SU-DHL-6 (cell line): ENCODE data around the gene APOD.

Source experiments
- H2AFZ ChIP-seq: fragments of 200-600 bp; sonication (generic); 2 replicates; pipeline ENCODE4 v1.6.1; 2014; ENCODE audit warnings: low read depth, mild to moderate bottlenecking, moderate library complexity, mixed read lengths, antibody characterized with exemption, low read length; ENCODE audit not compliant: severe bottlenecking
- H3F3A ChIP-seq: fragments of 200-600 bp; shearing (Covaris generic); 2 replicates; pipeline ENCODE4 v1.6.0; 2016; ENCODE audit warnings: antibody characterized with exemption, mild to moderate bottlenecking; ENCODE audit not compliant: insufficient read depth
- H3K27ac ChIP-seq: fragments of 200-600 bp; sonication (generic); 2 replicates; pipeline ENCODE4 v1.5.1; 2016; ENCODE audit warnings: low read depth, mild to moderate bottlenecking, low read length, moderate library complexity, mixed read lengths
- H3K27me3 ChIP-seq: fragments of 200-600 bp; sonication (generic), shearing (Covaris generic); 2 replicates; pipeline ENCODE4 v1.6.0; 2014; ENCODE audit warnings: mild to moderate bottlenecking, low read length
- H3K36me3 ChIP-seq: fragments of 200-600 bp; sonication (generic); 2 replicates; pipeline ENCODE4 v1.6.1; 2014; ENCODE audit warnings: mild to moderate bottlenecking, low read length, mixed read lengths
- H3K4me2 ChIP-seq: fragments of 300-600, 200-600 bp; shearing (Covaris generic), sonication (generic); 2 replicates; pipeline ENCODE4 v1.6.0; 2014; ENCODE audit warnings: low read length, low read depth, mild to moderate bottlenecking; ENCODE audit not compliant: poor library complexity, severe bottlenecking
- H3K4me3 ChIP-seq: fragments of 200-600 bp; sonication (generic); 2 replicates; pipeline ENCODE4 v1.5.1; 2014; ENCODE audit warnings: antibody characterized with exemption, low read length, mild to moderate bottlenecking, mixed read lengths; ENCODE audit not compliant: insufficient read depth, poor library complexity, severe bottlenecking
- H3K79me2 ChIP-seq: fragments of 200-600 bp; sonication (generic); 2 replicates; pipeline ENCODE4 v1.6.1; 2014; ENCODE audit warnings: mild to moderate bottlenecking, low read length, moderate library complexity; ENCODE audit not compliant: insufficient read depth
- H3K9ac ChIP-seq: fragments of 200-600 bp; sonication (generic); 2 replicates; pipeline ENCODE4 v1.7.0; 2014; ENCODE audit warnings: mild to moderate bottlenecking, low read length
- H3K9me2 ChIP-seq: fragments of 200-600 bp; sonication (generic); replicated peaks from 2 replicates; pipeline ENCODE4 v1.6.1; 2014; ENCODE audit warnings: low read length; ENCODE audit not compliant: insufficient read depth
- H3K9me3 ChIP-seq: fragments of 200-600 bp; sonication (generic); 2 replicates; pipeline ENCODE4 v1.6.1; 2014; ENCODE audit warnings: low read length, mixed read lengths; ENCODE audit not compliant: insufficient read depth
- H4K20me1 ChIP-seq: fragments of 200-600 bp; sonication (generic); 2 replicates; pipeline ENCODE4 v1.6.1; 2014; ENCODE audit warnings: low read depth, mild to moderate bottlenecking, antibody characterized with exemption, low read length, moderate library complexity, mixed read lengths
- CTCF ChIP-seq: fragments of 200-600 bp; sonication (generic); IDR thresholded peaks from one replicate; pipeline ENCODE4 v1.5.1; 2017; ENCODE audit warnings: antibody characterized with exemption, mild to moderate bottlenecking, low read length, moderate library complexity; ENCODE audit not compliant: insufficient read depth, poor library complexity, severe bottlenecking
- EZH2phosphoT487 ChIP-seq: fragments of 200-600 bp; sonication (generic), shearing (Covaris generic); conservative IDR thresholded peaks from 2 replicates; pipeline ENCODE4 v1.6.1; 2018; ENCODE audit warnings: mild to moderate bottlenecking, antibody characterized with exemption, low read length, moderate library complexity, mixed read lengths

APOD gene

GRCh38 chr3:195532834-195533233 is 50.9 kb downstream of the APOD start:
- no peak overlapping the region for H3K9ac ChIP-seq
- no peak overlapping the region for H3K27ac ChIP-seq
- H3K4me2 ChIP-seq = no peak overlapping the region
- H2AFZ ChIP-seq = no peak overlapping the region
- no peak for TF ChIP-seq CTCF
- 0 out of 2 replicates have a peak, but pooled peaks cover 6% of the 10 kb centered on the region for H4K20me1 ChIP-seq
- H3K9me3 ChIP-seq = no peaks in the 10 kb centered on the region
- no peaks in the 10 kb centered on the region for H3K27me3 ChIP-seq
- no peaks in the 10 kb centered on the region for H3F3A ChIP-seq
- no peak overlapping the region for H3K4me3 ChIP-seq
- H3K36me3 ChIP-seq = peaks cover 4% of the 10 kb centered on the region; the same call in 1 of the 2 replicates
- no peaks in the 10 kb centered on the region for H3K9me2 ChIP-seq
- peaks cover 81% of the 10 kb centered on the region for H3K79me2 ChIP-seq

GRCh38 chr3:195532345-195532744 is 51.4 kb downstream of the APOD start:
- peaks cover 4% of the 10 kb centered on the region; the same call in 1 of the 2 replicates for H3K36me3 ChIP-seq

GRCh38 chr3:195531683-195532082 is 52.1 kb downstream of the APOD start:
- H3K4me2 ChIP-seq = no peak overlapping the region

More at GRCh38 chr3:195532345-195532744, 51.4 kb downstream of the APOD start:
- Histone ChIP-seq H3F3A (no peaks in the 10 kb centered on the region), H4K20me1 (0 out of 2 replicates have a peak, but pooled peaks cover 6% of the 10 kb centered on the region), H3K4me2 (no peak overlapping the region), H2AFZ (no peak overlapping the region), H3K27me3 (no peaks in the 10 kb centered on the region), H3K9ac (no peak overlapping the region), H3K9me2 (no peaks in the 10 kb centered on the region), H3K27ac (no peak overlapping the region), H3K79me2 (peaks cover 76% of the 10 kb centered on the region), H3K9me3 (no peaks in the 10 kb centered on the region), H3K4me3 (no peak overlapping the region)
- no peak for TF ChIP-seq EZH2phosphoT487
- no peak for TF ChIP-seq CTCF

More at GRCh38 chr3:195531683-195532082, 52.1 kb downstream of the APOD start:
- TF ChIP-seq CTCF (no peak), EZH2phosphoT487 (no peak)
- H3K36me3 ChIP-seq = peaks cover 4% of the 10 kb centered on the region; the same call in 1 of the 2 replicates
- no peak overlapping the region for H3K9ac ChIP-seq
- H3K79me2 ChIP-seq = peaks cover 71% of the 10 kb centered on the region
- H3K9me3 ChIP-seq = no peaks in the 10 kb centered on the region
- H2AFZ ChIP-seq = no peak overlapping the region
- no peaks in the 10 kb centered on the region for H3K9me2 ChIP-seq
- no peak overlapping the region for H3K27ac ChIP-seq
- 0 out of 2 replicates have a peak, but pooled peaks cover 6% of the 10 kb centered on the region for H4K20me1 ChIP-seq
- no peak overlapping the region for H3K4me3 ChIP-seq
- H3F3A ChIP-seq = no peaks in the 10 kb centered on the region
- H3K27me3 ChIP-seq = no peaks in the 10 kb centered on the region
